ENCODE measurements around the gene LZTS2.

LZTS2 gene

GRCh38 chr10:101052285-101052684 lies 52.7 kb downstream of the LZTS2 start:
- Histone ChIP-seq H3K4me1 (ENCODE audit: insufficient read depth, poor library complexity, severe bottlenecking) (peaks cover 7% of the 10 kb centered on the region), H3K9me3 (ENCODE audit: severe bottlenecking) (no peaks in the 10 kb centered on the region), H3K27ac (ENCODE audit: poor library complexity, severe bottlenecking) (peak overlapping the region; percentile 21), H3K36me3 (ENCODE audit: low read depth) (peaks cover 17% of the 10 kb centered on the region), H3K27me3 (ENCODE audit: insufficient read depth, poor library complexity, severe bottlenecking) (peaks cover 11% of the 10 kb centered on the region), H3K4me3 (ENCODE audit: severe bottlenecking) (no peak overlapping the region)
- DNase-seq (ENCODE audit: low spot score): no peak
- ATAC-seq (ENCODE audit: low read depth): peak; percentile 76
- TF ChIP-seq CTCF (IDR thresholded peaks at IDR 0.05; ENCODE audit: poor library complexity, severe bottlenecking): no peak

GRCh38 chr10:101053516-101053915 lies 53.9 kb downstream of the LZTS2 start:
- H3K27ac ChIP-seq (ENCODE audit: poor library complexity, severe bottlenecking): no peak overlapping the region
- TF ChIP-seq CTCF (IDR thresholded peaks at IDR 0.05; ENCODE audit: poor library complexity, severe bottlenecking): no peak
- peaks cover 7% of the 10 kb centered on the region for H3K4me1 ChIP-seq (ENCODE audit: insufficient read depth, poor library complexity, severe bottlenecking)
- ATAC-seq (ENCODE audit: low read depth): no peak
- H3K4me3 ChIP-seq (ENCODE audit: severe bottlenecking): no peak overlapping the region
- H3K27me3 ChIP-seq (ENCODE audit: insufficient read depth, poor library complexity, severe bottlenecking): peaks cover 10% of the 10 kb centered on the region
- H3K9me3 ChIP-seq (ENCODE audit: severe bottlenecking): no peaks in the 10 kb centered on the region
- no peak for DNase-seq (ENCODE audit: low spot score)
- peaks cover 17% of the 10 kb centered on the region for H3K36me3 ChIP-seq (ENCODE audit: low read depth)

- ATAC-seq (ENCODE audit: low read depth) (no peak), DNase-seq (ENCODE audit: low spot score) (no peak)
- Histone ChIP-seq H3K4me1 (ENCODE audit: insufficient read depth, poor library complexity, severe bottlenecking) (peaks cover 10% of the 10 kb centered on the region), H3K4me3 (ENCODE audit: severe bottlenecking) (no peak overlapping the region), H3K27me3 (ENCODE audit: insufficient read depth, poor library complexity, severe bottlenecking) (peaks cover 2% of the 10 kb centered on the region), H3K9me3 (ENCODE audit: severe bottlenecking) (no peaks in the 10 kb centered on the region), H3K36me3 (ENCODE audit: low read depth) (peaks cover 17% of the 10 kb centered on the region), H3K27ac (ENCODE audit: poor library complexity, severe bottlenecking) (no peak overlapping the region)
- TF ChIP-seq CTCF (IDR thresholded peaks at IDR 0.05; ENCODE audit: poor library complexity, severe bottlenecking): no peak
Observed at GRCh38 chr10:101054351-101054750, 54.7 kb downstream of the LZTS2 start.

GRCh38 chr10:101054876-101055275 lies 55.3 kb downstream of the LZTS2 start:
- DNase-seq (ENCODE audit: low spot score): no peak
- no peak for TF ChIP-seq CTCF (IDR thresholded peaks at IDR 0.05; ENCODE audit: poor library complexity, severe bottlenecking)
- ATAC-seq (ENCODE audit: low read depth): no peak
- H3K4me3 ChIP-seq (ENCODE audit: severe bottlenecking): no peak overlapping the region
- no peaks in the 10 kb centered on the region for H3K9me3 ChIP-seq (ENCODE audit: severe bottlenecking)
- peaks cover 12% of the 10 kb centered on the region for H3K4me1 ChIP-seq (ENCODE audit: insufficient read depth, poor library complexity, severe bottlenecking)
- no peaks in the 10 kb centered on the region for H3K27me3 ChIP-seq (ENCODE audit: insufficient read depth, poor library complexity, severe bottlenecking)
- no peak overlapping the region for H3K27ac ChIP-seq (ENCODE audit: poor library complexity, severe bottlenecking)
- H3K36me3 ChIP-seq (ENCODE audit: low read depth): peaks cover 17% of the 10 kb centered on the region

GRCh38 chr10:101055411-101055810 lies 55.8 kb downstream of the LZTS2 start:
- Histone ChIP-seq H3K27ac (ENCODE audit: poor library complexity, severe bottlenecking) (no peak overlapping the region), H3K4me3 (ENCODE audit: severe bottlenecking) (no peak overlapping the region), H3K27me3 (ENCODE audit: insufficient read depth, poor library complexity, severe bottlenecking) (no peaks in the 10 kb centered on the region), H3K4me1 (ENCODE audit: insufficient read depth, poor library complexity, severe bottlenecking) (peaks cover 12% of the 10 kb centered on the region), H3K9me3 (ENCODE audit: severe bottlenecking) (no peaks in the 10 kb centered on the region), H3K36me3 (ENCODE audit: low read depth) (peaks cover 17% of the 10 kb centered on the region)
- DNase-seq (ENCODE audit: low spot score) (no peak), ATAC-seq (ENCODE audit: low read depth) (no peak)
- peak; percentile 14 for TF ChIP-seq CTCF (IDR thresholded peaks at IDR 0.05; ENCODE audit: poor library complexity, severe bottlenecking)

Measured in RWPE2 (cell line).